ENCODE measurements around the gene PHGDH.

PHGDH gene

DNA sequence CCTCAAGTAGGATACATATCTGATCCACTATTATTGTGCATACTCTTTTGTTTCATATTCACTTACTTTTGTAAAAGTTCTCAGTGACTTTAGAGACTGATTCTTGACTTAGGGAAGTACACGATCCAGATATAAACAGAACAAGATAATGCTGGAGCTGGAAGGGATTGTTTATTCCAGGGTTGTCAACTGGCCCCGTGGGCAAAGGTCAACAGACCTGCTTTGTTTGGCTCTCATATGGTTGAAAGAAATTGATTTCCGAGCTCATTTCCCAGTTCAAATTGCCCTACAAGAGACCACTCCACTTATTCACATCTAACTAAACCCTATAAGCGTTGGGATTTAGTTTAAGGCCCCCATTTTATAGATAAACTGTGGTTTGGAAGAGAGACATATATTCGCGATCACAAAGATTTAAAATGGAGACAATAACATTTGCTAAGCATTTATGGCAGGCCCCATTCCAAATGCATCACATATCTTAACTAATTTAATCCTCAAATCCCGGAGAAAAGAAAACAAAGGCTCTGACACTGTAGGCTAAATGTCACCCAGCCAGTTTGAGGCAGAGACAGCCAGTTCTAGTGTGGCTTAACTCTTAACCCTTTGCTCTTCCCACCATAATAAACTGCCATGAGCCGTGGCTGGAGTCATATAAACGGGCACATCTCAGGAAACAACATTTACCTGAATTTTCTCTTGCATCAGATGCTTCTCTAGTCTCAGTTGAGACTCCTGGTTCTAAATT, 78.9 kb downstream of the PHGDH start:
- no peak for DNase-seq (ENCODE audit: low read depth in 3 of 3)

DNA sequence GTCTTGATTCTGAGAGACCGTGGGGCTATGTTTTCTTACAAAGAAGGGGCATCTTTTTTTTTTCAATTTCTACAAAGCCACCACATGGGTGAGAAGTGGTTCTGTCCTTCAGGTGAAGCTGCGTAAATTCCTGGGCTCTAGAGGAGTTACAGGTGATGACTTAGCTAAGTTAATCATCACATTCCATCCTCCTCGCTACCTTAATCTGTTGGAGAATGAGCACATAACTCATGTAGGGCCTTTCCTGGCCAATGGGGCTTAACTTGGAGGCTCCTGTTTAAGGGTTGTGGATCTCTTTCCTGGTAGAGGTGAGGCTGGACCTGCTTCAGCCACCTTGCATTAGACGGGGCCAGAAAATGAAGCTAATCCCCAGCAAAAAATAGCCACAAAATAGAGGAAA, 79.6 kb downstream of the PHGDH start:
- no peak for DNase-seq (ENCODE audit: low read depth in 3 of 3)
